COLO668 (cell line): ENCODE measurements around the gene KCNE1.
"Not testable (repeated sequence)": the region's sequence is repeated elsewhere in the genome, so short reads cannot be mapped to it uniquely, and the experiment has no call there.

ENCODE experiments used
- DNase-seq: peaks from one replicate; lab custom pipeline; 2025; ENCODE audit not compliant: unreplicated experiment; lab: John Stamatoyannopoulos, UW

KCNE1 gene

DNA sequence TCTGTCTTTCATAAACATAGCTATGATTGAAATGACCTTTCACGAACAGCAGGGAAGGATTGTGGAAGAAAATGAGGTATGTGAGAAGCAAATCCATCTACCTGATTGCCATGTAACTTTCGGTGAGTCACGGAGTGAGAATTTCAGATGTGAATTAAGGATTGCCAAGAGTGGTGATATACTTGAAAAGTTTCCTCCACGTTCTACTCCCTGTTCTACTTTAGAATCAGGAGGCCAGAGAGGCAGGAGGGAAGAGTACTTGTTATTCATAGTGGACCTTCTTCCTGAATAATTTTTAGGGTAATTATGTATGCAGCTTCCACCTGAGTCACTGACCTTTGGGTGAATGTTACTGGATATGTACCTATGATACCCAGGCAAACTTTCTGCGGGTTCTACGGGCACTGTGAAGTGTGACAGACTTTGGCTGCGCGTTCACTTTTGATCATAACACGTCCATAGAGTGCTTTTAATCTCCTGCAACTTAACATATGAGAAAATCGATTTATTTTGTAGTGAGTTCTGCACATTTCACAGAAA is 2.6 kb upstream of the KCNE1 start:
- no peak for DNase-seq

DNA sequence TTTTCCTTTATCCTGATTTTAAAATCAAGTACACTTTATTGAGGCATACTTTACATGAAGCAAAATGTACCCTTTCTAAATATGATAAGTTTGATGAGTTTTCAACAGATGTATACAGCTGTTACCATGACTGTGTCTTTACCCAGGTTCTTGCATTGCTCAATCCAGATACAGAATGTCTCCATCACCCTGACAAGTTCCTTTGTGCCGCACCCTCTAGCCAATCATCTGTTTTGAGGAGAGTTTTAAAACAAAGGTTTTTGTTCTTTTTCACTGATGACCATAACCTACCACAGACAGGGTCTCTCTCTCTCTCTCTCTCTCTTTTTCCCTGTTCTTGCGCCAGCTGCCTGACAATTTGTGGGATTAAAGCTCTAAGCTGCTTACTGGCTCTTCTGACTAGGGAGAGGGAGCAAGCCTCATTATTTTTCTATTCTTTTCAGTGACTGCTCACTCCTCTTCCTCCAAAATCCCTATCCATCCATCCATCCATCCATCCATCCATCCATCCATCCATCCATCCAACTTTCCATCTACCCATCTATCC is 1.2 kb upstream of the KCNE1 start:
- DNase-seq: no peak

DNA sequence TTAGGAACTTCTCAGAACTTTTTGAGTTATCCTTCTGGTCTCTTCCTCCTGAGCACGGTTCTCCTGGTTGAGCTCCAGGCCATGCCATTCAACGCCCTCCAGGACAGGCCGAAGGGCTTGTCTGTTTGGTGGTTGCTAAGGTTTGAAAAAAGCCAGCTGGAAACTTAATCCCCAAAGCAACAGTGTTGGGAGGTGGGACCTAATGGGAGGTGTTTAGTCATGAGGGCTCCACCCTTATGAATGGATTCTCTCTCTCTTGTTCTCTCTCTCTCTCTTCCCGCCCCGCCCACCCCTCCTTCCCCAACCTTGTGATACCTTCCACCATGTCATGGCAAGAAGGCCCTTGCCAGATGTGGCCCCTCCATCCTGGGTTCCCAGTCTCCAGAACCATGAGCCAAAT is 829 bp downstream of the KCNE1 start:
- DNase-seq: no peak

DNA sequence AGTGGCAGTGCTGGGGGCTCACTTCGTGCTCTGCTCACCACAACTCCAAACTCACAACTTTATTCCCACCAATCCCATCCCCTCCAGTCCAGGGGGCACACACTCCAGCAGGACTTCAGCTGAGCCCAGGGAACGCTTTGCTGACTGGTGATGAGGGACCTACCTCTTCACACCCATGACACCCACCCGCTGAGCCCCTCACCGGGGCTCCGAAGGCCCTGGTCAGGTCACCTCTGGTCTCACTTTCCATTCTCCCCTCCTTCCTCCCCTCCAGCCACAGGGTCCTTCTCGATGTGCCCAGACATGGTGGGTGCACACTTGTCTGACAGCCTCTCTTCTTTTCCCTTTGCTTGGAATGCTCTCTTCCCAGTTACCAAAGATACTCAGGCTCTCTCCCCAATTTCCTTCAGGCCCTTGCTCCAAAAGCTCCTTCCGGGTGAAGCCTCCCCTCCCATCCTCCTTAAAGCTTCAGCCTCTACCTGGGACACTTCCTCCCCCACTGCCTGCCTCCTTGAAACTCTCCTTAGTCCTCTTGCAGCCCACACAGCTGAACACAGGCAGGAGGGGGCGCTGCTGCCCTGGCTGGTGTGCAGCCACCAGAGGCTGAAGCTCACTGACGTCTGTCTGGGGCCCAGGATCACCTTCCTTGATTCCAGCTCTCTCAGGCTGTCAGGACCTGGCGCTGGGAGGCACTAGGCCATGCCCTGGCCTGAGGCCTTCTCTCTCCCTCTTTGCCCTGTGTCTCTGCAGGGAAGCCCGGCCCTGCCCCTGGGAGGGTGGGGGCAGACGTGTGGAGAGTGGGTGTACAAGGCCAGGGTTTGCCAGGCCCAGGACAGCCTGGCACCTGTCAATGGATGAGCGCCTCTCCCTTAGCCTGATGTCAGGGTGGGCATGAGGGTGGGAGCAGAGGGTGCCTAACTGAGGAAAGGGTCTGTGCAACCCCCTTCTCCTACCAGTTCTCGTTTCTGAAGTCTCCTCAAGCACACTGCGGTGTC is 1.6 kb downstream of the KCNE1 start:
- DNase-seq: peak; percentile 64

DNA sequence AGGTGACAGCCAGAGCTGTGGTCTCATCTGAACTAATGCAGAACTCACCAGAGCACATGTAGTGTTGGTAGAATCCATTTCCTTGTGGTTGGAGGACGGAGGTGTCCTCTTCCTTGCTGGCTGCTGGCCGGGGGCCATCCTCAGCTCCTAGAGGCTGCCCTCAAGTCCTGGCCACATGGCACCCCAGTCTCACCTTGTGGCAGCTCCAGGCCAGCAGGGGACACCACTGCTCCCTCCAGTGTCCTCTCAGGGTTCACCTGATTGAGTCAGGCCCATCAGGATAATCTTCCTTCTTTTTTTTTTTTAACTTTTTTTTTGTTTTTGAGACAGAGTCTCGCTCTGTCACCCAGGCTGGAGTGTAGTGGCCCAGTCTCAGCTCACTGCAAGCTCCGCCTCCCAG is 2.9 kb downstream of the KCNE1 start:
- no peak for DNase-seq

DNA sequence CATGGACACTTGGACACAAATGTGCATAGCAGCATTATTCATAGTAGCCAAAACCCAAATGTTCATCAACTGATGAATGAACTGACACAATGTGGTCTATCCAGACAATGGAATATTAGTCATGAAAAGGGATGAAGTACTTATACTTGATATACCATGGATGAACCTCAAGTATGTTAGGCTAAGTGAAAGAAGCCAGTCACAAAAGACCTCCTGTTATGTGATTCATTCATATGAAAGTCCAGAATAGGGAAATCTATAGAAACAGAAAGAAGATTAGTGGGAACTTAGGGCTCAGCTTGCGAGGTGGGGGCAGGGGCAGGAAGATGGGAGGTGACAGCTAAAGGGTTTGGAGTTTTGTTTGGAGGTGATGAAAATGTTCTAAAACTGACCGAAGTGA is 7.4 kb downstream of the KCNE1 start:
- no peak for DNase-seq

DNA sequence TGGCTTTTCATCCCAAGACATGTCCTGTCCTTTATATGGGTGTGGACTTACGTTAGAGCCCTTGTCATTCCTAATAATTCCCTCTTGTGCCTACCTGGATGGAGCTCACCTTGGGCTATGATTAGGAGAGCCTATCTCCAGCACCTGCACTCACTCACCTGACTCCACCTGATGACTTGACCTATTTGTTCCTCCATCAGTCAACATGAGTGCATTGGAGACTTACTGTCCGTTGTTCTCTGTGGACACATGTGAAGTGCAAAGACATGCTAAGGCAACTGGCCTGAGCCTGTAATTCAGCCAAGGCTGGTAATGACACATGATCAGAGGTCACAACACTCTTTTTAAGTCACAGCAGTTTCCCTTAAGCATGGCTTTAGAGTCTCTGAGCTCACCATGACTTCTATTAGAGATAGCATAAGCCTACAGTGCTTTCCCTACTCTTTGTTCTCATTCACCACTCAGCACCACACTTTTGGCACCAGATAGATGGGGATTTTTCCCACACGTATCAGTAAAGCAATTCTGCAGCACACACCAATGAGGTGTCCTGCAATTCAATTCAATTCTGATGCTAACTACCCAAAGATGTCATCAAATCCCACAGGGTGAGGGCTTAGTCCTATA is 9.4 kb downstream of the KCNE1 start:
- DNase-seq: no peak

DNA sequence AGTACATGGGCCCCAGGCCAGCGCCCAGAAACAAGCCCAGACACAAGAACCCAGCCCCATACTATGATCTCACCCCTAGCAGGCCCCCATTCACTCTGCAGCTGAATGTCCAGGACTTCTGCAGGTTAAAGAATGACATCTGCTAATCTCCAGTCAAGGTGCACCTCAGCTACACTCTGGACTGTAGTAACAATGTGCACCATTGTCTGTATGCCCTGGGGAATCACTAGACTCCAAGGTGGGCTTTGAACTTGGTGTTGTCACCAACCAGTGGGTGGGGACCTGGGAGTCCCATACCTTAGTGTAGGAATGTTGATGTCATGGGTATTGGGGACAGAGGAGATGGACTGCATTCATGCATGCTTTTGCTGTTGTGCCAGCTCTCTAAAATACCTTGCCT is 10.3 kb downstream of the KCNE1 start:
- no peak for DNase-seq

DNA sequence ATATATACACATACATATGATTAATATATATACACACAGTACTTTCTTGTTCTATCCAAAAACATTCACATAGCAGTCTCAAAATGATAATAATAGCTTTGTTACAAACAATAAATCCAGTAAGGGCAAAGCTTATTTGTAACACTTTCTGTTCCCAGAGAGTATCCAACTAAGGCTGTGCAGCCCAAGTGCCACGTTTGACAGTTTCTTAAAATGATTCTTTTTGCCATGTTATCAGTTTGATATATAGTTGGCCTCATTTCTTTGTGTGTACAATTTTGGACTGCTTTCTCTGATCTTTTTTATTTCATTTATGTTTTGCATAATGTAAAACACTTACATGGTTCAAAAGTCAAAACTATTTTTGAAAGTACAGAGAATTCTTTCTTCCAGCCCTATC is 11.8 kb downstream of the KCNE1 start:
- DNase-seq: no peak

DNA sequence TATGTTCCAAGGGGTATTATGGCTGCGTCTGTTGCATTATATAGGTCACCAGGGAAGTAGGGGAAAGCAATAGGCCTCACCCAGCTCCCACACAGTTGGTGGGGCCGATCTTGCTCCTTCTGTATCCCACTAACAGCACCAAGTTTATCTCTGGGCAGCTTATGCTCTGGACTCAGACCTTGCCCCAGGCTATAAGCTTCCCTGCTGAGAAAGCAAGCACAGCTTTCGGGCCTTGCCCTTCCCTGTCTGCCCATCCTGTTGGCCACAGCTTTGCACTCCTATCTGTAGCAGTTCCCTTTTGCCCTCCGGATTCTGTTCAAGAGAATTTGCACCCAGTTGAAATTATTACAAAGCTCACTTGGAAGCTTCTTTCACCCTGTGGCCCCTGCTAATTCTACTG is 12.9 kb downstream of the KCNE1 start:
- DNase-seq: peak; percentile 64

DNA sequence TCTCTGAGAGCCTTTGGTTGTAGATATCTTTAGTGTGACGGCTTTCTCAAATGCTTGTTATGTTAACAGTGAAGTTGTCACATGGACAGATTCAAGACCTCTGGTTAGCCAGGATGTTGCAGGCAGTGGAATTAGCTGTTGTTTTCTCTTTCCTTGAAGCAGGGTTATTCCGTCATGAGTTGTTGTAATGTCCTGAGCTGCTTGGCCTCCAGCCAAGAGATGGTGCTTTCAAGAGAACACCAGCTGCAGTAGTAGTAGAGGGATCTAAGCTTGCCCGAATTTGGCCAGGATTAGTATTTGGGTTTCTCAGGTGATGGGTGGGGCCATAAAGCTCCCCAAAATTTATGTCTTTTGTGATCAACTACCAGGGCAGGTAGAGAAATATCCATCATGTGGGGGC is 13.4 kb downstream of the KCNE1 start:
- peak; percentile 90 for DNase-seq

DNA sequence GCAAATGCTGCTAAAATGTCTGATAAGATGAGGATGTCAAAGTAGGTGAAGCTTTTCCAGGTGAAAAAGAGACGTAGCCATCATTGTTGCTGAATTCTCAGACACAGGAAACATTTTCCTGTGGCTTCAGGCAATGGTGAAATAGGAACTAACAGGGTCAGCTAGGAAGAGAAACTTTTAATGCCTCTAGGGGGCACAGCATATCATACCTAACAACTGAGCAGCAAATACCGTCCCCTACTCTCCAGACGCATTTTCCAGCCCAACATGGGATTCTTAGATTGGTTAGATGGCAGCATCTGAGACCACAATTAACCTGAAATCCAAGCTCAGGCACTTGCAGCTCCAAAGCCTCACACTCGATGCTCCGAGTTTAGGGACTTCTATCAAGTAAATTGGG is 28.2 kb downstream of the KCNE1 start:
- DNase-seq: not testable (repeated sequence)

DNA sequence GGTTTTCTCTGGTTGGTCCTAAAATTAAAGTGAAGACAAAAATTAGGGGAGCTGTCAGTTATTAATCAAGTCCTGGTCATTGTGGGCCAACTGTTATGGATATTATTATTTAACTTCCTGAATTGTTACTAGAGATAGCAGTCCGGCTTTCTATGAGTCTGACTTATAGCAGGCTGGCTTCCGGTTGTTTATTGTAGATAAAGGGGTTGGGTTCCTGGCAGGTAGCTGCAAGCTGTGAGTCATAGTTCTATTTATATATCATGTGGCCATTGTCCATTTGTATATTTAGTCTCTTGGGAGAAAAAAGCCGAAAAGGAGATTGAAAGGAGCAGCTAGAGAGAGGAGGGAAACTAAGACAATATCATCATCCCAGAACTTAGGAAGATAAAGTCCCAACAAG is 28.6 kb downstream of the KCNE1 start:
- not testable (repeated sequence) for DNase-seq

DNA sequence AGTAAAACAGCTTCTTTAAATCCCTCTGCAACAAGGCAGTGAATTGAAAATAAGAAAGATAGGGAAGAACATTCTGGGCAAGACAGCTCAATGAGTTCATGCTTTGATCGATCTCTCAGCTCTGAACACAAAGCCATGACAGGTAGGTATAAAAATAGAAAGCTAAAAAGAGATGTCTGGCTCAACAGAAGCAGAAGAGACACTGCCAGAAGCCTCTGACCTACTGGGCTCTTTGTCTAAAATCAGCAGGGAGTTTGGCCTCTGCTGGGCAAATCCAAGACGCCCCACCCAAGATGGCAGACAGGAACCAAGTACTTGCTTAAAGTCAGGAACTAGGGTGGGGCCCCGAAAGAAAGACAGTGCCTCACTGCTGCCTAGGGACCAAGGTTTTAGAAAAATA is 44.7 kb downstream of the KCNE1 start:
- not testable (repeated sequence) for DNase-seq

DNA sequence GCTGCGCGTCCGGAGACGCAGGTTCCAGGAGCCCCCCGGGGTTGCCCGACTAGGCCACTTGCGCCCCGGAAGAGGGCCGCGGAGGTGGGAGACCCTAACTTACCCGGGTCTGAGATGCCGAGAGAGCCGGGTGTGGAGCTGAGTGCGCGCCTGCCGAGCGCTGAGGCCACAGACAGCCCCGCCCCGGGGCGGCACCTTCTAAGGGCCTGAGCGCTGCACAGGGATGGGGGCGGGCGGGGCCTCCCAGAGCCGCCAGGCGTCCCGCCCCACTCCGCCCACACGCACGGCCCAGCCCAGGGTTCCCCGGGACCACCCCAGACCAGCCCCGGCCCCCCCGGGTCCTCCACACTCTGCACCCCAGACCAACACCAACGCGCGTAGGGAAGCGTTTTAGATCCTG is 52.6 kb downstream of the KCNE1 start:
- not testable (repeated sequence) for DNase-seq

DNA sequence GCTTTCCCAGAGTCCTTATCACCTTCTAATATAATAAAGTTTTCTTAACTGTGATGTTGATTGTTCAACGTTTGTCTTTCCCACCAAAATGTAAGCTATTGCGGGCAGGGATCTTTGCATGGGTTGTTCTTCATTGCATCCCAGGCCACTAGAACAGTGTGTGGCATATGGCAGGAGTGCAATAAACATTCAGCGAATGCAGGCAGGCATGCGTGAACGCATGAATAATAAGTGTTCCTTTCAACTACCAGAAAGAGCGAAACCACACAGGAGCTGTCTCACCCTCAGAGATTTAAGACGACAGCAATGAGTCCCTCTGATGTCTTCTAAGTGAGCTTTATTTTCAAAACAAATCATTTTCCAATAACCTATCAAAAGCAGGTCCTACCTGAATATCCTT is 53.7 kb downstream of the KCNE1 start:
- DNase-seq: not testable (repeated sequence)

DNA sequence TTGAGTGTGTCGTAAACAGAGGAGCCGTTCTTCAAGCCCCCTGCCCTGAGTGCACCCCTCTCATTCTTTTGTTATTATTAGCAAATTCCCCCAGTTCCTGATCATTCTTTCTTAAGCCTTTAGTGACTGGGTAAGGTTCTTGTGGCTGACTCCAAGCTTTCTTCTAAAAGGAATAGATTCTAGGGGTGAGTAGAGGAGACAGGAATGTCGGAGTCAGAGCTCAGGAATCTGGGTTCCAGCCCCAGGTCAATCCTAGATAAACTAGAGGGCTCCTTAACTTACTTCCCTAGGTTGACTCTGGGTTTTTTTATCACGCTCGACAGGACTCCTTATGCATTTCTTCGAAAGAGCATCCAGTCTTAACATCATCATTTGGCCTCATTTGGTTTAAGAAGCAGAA is 55.8 kb downstream of the KCNE1 start:
- DNase-seq: not testable (repeated sequence)

DNA sequence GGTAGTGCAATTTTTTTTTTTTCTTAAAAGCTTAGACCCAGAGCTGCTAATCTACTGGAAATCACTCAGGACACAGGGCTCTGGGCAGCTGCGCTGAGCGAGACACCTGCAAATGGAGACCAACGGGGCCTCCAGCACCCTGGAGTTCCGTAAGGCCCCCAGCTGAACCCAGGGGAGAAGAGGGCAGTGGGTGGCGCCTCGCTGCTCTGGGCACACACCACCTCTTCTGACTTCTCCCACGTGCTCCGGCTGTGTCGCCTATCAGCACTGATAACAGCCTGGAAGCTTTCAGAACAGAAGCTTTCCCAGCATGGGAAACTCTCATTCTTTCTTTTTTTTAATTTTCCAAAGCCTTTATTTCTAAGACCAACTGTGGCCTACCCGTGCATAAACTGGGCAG is 56.4 kb downstream of the KCNE1 start:
- not testable (repeated sequence) for DNase-seq

DNA sequence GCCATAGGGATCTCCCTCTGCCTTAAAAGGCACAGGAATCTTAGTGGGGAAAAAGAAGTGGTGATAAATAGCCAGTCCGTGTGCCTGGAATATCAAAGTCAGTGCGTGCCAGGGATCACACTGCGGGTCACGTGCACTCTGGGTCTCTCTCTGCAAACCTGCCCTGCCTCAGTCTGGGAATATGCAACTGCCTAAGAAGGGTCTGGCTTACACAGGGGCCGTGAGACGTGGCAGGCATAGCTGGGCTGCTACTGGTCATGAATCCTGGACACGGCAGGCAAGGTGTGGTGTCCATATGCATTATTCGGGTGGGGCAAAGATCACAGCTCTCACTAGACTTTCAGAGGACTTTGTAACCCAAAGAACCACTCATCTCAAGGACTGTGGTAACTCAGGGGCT is 65.0 kb downstream of the KCNE1 start:
- DNase-seq: not testable (repeated sequence)

DNA sequence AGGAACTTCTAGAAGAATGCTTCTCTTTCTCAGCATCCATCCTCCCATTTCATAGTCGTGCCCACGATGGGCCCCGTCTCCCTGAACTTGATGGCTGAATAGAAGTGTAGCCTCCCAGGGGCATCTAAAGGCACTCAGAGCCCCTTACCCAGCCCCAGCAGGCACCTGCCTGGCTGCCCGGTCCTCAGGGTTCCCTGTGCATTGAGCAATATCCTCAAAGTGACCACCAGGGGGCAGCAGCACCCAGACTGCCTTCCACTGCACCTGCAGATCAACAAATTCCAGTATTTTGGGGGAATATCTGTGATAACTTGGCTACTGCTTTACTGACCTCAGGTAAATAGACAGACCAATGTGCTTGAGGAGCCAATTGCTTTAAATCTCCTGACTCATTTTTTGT is 68.5 kb downstream of the KCNE1 start:
- DNase-seq: not testable (repeated sequence)

DNA sequence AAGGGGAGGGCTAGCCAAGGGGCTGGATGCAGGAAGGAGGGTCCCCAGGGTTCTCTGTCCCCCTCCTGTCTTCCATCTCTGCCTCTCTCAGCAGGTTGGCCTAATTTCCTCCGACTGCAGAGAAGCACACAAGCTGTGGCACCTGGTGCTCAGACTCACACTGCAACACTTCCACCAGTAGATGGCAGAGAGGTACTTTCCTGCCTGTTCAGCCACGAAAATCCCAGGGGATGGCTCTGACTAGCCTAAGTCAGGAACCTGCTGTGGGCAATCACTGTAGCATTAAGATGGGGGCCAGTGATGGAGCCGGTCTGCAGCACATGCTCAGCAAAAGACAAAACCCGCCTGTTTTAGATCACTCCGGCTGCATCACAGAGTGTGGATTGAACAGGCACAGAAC is 82.3 kb downstream of the KCNE1 start:
- not testable (repeated sequence) for DNase-seq

DNA sequence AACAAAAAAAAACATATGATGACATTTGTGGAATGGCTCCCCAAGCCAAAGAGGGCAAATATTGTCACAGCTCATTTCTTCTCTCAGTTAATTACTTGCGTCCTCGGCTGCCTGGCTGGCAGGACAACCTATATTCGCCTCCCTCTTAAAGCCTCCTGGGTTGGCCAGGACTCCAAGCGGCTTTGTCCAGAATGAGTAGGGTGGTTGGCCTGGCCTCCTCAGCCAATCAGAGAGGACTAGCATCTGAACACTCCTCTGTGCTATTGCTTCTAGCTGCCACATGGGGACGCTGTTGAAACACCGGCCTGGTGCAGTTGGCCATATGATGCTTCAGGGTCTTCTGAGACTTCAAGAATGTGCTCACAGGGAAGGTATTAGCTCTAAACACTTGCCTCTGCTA is 83.6 kb downstream of the KCNE1 start:
- not testable (repeated sequence) for DNase-seq
